TTC549 (cell line): ENCODE measurements around the gene DHRS9.
"Not testable (repeated sequence)": the region's sequence is repeated elsewhere in the genome, so short reads cannot be mapped to it uniquely, and the experiment has no call there.

Experiments used
- FAIRE-seq: peaks from 2 replicates; lab custom pipeline; 2012; peaks lifted over from hg19 to GRCh38; lab: Jason Lieb, UNC

DHRS9 gene

DNA sequence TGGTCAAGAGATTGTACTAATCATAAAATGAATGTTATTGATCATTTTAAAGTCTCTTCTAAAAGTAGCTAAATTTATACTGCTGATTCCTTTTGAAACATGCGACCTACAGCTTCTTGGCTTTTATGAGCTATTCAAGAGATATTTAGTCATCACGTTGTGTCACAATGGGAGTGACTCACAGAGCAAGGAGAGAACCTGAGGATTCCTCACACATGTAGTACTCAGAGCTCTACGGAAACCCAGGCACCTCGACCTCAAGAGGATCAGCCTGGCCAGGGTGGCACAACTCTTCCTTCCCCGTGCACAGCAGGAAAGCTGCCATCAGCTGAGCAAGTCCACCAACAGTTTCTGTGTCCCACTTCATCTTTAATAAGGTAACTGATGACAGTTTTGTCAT is at the start of gene DHRS9:
Gene DHRS9, plus strand, starts transcription at position 223 of the 400 bp plus-strand sequence. CDS start 12,019 bp downstream, outside the sequence.
- no peak for FAIRE-seq

DNA sequence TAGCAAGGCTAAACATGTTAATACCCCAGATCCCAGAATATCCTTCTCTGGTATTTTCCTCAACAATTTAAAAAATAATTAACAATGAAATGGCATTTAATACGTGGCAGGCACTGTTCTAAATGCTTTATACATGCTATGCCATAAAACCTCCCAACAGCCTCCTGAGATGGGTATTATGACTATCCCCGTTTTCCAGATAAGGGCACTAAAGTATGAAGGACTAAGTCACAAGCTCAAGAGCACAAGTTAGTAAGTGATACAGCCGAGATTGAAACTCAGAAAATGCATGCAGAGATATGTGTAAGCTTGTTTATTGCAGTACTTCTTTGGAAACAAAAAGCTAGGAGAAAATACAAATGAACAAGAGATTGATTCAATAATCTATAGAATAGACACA is 46.2 kb upstream of the DHRS9 start:
- no peak for FAIRE-seq

DNA sequence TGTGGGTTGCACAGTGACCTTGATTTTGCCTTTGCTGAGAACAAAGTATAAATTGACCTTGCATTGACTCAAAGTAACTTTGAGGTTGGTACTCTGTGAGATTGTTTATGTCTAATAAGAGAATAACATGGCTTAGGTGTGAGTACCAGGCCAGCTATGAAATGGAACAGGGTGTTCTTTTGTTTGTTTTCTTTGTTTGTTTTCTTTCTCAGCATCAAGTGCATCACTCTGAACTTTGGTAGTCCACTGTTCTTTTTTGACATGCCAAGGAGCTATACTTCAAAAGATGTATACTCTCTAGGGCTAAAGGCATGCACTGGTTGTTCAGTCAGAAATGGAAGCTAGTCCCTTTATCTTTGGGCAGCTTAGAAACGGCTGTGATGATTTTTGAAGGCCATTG is 43.3 kb upstream of the DHRS9 start:
- FAIRE-seq = no peak

DNA sequence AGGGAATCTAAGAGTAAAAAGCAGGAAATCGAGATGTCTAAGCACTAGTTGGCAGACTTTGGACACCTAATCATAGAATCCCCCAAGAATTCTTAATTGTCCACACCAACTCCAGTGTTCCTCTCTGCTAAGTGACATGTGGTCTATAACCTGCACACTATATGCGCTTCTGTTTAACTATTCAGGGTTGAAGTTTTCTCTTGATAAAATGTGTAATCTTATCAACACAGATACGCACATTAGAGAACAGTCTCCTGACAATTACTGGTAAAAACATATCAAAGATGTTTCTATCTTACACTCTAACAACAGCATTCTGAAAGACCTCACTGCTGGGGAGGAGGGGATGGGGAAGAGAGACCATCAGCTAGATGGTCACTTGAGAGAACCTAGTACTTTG is 42.1 kb upstream of the DHRS9 start:
- no peak for FAIRE-seq

DNA sequence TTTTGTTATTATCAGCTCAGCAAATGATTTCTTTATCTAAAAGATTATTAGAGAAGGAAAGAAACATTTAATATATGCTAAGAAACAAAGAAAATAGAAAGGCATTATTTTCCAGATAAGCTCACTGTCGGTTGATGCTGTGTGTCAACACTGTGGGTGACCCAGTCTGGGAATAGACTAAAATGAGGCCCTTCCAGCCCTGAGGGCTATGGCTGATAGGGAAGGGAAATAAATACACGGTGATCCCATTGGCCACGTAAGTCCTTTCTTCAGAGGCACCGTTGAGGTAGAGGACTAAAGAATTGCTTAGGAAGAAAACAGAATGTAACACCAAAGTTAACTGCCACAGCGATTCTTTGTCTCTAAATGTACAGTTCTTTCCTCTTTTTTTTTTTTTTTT is 40.0 kb upstream of the DHRS9 start:
- FAIRE-seq = no peak

DNA sequence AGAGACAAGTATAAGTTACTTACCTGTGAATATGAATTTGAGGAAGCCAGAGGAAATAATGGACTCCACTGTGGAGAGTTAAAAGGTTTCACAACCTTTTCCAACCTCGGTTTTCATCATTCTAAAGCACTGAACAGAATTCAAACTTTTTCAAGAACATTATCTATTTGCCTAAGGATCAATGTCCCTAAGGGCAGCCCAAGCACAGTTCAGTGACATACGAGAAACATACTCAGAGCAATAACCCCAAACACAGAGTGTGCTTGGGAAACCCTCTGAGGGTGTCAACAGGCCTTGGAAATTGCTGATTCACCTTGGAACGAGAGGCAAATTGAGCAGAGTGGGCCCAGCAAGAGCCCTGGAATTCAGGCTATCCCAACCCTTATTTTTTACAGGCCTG is 38.2 kb upstream of the DHRS9 start, which contains the start of gene ABCB11:
Gene ABCB11, minus strand, starts transcription at position 123 of the 400 bp plus-strand sequence. CDS start 13,199 bp downstream, outside the sequence.
- no peak for FAIRE-seq

DNA sequence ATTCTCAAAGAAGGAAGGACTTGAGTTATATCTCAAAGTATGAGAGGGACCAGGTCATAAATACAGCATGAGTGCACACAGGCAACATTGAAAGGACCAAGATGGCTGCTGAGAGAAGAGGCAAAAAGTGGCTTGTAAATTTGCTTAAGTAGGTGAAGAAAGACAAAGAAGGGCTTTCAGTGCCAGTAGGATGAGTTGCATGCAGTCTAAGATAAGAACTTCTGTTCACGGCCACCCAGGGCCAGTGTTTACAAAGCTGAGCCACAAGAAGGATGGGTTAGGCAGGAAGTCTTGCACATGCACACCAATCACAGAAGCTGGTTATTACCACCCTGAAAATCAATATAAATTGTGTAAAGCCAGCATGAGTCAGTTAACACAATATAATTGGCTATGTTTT is 35.1 kb upstream of the DHRS9 start:
- FAIRE-seq = no peak

DNA sequence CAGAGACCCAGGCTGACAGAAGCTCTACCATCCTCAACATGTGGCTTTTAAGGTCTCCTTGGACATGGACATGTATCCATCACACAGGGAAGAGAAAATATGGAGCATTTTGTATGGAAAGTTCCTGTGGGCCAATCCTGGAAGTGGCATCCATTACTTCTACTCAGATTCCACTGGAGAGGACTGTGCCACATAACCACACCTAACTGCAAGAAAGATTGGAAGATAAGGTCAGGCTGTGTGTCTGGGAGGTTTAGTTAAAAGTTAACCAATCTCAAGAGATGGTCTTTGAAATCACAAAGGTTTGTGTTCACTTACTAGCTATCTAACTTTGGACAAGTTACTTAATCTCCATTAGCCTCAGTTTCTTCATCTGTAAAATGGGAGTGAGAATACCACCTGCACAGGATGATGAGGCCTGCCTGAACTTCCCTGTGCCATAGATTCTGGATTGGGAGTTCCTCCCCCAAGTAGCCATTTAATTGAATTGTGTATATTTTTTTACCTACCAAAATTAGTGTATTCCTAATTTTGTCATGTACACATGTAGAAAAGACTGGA is 34.3 kb upstream of the DHRS9 start:
- no peak for FAIRE-seq

DNA sequence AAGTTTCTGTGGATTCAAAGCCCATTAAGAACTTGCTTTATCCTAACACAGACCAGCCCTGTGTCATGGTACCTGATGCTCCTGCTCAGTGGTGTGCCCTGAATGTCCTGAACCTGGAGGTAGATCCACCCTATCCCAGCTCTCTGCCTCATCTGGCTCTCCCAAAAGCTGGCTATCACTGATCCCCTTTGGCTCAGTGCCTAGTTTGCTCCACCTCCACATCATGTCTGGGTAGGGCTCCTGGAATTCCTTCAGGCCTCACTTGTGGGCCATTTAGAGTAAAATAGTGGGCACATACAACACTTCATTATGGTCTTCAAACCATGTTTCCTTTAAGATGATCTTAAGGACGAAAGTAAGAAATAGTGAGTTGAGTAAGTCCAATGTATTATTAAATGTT is 33.5 kb upstream of the DHRS9 start:
- no peak for FAIRE-seq

DNA sequence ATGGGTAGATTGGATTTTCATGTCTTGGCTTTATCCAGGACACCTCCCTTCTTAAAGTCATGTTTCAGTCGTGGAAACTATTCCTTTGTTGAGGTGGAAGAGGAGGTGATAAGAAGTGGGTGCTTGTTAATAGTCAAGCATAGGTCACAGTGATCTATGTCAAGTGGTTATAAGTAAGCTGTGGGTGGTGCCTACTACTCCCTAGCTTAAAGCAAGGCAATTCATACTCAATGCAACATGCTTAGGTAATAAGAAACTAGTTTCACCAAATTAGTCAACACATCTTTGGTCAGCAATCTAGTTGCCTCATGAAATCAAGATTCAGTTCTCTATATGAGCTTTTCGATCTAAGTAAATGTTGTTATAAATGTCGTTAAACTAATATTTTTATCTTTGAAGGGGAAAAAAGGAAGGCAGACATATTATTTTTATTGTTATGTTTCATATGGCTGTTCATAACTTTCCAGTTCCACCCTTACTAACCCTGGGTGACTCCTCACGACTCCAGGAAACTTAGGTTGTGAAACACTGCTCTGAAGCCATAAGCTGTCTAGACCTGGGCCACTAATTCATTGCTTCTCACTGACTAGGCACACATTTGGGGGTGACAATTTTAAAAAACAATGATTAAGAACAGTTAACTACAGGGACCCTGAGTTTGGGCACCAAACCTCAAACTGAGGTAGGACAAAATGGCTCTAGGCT is 32.5 kb upstream of the DHRS9 start:
- FAIRE-seq = no peak

DNA sequence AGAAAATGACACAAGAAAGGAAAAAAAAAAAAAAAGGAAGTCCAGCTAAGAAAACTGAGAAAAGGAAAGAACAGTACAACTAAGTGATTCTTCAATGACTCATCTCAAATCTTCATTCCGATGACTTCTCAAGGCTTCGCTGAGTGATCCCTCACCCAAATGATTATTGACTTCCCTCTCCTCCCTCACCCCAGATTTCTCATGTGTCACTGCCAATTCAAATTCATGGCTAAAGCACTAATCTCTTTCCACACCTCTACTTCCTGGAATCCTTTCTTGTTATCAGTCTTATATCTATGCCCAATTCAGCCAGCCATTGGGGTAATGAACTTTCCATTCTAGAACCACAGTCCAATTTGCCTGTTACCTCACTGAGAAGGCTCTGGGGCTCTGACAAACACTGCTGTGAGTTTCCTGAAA is 31.0 kb upstream of the DHRS9 start:
- no peak for FAIRE-seq

DNA sequence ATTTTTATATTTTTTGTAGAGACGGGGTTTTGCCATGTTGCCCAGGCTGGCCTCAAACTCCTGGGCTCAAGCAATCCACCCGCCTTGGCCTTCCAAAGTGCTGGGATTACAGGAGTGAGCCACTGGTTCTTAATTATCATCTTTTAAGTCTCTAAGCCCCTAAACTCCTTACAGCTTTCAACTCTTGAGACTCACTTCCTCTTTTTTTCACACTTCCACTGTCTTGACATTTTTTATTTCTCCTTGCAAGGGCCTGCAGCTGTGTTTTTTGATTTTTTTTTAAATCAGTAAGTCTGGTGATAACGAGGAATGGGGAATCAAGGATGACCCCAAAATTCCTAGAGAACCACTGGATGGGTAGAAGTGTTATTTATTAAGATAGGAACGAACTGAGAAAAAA is 29.7 kb upstream of the DHRS9 start:
- no peak for FAIRE-seq

DNA sequence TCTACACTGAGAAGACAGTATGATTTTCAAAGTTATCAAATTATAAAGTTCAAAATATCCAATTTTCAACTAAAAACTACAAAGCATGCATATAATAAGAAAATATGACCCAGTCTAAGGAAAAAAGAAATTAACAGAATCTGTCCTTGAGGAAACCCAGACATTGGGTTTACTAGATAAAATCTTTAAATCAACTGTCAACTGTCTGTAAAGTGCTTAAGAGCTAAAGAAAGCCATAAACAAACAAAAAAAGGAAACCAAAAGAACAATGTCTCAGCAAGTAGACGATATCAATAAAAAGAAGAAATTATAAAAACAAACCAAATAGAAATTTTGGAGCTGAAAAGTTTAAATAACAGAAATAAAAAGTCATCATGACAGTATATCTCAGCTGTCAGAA is 27.8 kb upstream of the DHRS9 start:
- no peak for FAIRE-seq

DNA sequence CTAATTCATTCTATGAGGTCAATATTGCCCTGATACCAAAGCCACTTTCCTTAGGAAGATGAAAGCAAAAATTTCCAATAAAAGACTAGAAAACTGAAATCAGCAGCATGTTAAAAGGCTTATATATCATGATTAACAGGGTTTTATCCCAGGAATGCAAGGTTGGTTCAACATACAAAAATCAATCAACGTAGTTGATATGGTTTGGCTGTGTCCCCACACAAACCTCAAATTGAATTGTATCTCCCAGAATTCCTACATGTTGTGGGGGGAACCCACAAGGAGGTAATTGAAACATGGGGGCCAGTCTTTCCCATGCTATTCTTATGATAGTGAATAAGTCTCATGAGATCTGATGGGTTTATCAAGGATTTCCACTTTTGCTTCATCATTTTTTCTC is 26.5 kb upstream of the DHRS9 start:
- FAIRE-seq = no peak

DNA sequence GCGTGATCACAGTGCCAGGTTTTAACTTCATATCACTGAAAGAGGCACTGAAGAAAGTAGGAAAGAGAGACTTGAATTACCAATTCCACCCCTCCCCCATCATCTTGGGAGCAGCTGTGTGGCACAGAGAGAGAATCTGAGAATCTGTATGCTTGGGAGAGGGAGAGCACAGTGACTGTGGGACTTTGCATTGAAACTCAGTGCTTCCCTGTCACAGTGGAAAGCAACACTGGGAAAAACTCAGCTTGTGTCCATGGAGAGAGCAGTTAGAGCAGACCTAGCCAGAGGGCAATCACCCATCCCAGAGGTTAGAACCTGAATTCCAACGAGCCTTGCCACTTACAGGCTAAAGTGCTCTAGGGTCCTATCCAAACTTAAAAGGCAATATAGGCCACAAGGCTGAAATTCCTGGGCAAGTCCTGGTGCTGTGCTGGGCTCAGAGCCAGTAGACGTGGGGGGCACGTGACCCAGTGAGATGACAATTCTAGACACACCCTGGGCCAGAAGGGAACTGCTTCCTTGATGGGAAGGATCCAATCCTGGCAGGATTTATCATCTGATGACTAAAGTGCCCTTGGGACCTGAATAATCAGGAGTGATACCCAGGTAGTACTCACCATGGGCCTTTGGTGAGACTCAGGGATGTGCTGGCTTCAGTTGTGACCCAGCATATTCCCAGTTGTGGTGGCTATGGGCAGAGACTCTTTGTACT is 22.8 kb upstream of the DHRS9 start:
- FAIRE-seq = no peak

DNA sequence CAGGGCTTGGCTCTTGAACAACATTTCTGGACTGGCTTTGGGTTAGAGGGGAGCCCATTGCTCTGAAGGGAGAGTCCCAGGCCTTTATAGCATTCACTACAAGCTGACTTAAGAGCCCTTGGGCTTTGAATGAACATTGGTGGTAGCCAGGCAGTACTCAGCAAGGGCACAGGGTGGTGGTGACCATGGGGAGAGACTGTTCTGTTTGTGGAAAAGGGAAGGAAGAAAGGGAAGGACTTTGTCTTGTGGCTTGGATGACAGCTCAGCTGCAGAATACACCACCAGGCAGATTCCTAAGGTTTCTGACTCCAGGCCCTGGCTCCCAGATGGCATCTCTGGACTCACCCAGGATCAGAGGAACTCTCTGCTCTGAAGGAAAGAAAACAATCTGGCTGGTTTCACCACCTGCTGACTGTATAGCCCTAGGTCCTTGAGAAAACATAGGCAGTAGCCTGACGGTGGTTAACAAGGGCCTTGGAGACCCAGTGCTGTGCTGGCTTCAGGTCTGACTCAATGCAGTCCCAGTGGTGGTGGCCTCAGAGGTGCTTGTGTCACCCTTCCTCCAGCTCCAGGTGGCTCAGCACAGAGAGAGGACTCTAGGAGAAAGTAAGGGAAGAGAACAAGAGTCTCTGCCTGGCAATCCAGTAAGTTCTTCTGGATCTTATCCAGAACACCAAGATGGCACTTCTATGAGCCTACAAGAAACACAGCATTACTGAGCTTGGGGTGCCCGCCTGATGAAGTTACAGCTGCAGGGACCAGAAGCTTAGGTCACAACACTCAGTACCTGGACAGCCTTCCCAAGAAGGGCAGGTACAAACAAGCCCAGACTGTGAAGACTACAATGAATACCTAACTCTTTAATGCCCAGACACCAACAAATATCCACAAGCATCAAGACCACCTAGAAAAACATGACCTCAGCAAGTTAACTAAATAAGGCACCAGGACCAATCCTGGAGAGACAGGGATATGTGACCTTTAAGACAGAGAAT is 21.8 kb upstream of the DHRS9 start:
- no peak for FAIRE-seq

DNA sequence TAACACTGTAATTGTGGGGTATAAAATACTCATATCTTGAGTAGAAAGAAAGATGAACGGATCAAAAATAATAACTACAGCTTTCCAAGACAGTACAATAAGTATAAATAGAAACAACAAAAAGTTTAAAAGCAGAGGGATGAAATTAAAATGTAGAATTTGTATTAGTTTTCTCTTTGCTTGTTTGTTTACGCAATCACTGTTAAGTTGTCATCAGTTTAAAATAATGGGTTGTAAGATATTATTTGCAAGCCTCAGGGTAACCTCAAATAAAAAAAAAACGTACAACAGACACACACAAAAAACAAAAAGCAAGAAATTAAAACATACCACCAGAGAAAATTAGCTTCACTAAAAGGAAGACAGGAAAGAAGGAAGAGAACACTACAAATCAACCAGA is 20.2 kb upstream of the DHRS9 start:
- no peak for FAIRE-seq

DNA sequence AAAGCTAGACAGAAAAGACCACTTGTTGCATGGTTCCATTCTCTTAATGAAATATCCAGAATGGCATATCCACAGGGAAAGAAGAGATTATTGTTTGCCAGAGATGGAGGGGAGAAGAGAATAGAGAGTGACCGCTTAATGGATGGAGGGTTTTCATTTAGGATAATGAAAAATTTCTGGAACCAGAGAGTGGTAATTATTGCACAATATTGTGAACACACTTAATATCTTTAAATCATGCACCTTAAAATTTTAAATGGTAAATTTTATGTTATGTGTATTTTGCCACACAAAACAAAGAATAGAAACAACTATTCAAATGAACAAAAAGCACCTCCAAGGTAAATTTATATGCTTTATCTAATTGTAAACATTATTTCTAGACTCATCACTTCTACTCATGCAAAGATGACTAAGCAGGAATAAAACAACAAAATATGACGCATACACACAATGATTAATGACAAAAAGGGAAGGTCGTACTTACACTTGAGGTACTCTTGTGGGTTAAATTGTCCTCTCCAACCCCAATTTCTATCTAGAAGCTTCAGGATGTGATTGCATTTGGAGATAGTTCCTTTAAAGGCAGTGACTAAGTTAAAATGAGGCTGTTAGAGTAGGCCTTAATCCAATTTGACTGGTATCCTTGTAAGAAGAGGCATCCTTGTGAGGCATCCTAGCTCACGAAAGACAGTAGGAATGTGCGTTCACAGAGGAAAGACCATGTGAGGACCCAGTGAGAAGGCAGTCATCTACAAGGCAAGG is 18.7 kb upstream of the DHRS9 start:
- no peak for FAIRE-seq

DNA sequence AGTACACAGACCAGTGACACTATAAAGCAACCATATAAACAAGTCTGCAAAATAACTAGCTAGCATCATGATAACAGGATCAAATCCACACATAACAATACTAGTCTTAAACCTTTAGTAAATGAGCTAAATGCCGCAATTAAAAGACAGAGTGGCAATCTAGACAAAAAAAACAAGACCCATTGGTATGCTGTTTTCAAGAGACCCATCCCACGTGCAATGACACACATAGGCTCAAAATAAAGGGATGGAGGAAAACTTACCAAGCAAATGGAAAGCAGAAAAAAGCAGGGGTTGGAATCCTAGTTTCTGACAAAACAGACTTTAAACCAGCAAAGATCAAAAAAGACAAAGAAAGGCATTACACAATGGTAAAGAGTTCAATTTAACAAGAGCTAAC is 14.8 kb upstream of the DHRS9 start:
- FAIRE-seq = not testable (repeated sequence)

DNA sequence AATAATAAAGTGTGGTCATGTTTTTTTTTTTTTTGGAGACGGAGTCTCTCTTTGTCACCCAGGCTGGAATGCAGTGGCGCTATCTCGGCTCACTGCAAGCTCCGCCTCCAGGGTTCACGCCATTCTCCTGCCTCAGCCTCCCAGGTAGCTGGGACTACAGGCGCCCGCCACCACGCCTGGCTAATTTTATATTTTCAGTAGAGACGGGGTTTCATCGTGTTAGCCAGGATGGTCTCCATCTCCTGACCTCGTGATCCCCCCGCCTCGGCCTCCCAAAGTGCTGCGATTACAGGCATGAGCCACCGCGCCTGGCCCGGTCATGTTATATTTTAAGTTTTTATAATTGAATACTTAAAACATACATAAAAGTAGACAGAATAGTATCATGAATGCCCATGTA is 5.2 kb upstream of the DHRS9 start:
- not testable (repeated sequence) for FAIRE-seq

DNA sequence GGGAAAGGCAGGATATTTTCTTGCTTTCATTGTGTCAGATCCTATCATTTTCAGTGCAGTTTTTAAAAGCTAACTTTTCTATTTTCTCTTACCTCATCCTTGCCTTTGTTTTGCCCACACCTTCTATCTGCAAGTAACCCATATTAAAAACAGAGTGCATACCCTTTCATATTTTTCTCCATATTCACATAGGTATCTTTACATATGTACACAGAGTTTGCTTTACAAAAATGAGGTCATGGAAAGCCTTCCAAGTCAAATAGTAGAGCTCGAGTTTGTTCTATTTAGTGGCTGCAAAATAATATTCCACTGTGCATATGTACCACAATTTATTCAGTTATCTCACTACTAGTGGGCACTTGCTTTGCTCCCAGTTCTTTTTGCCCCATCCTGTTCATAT is 3.9 kb upstream of the DHRS9 start:
- no peak for FAIRE-seq
